H1 (cell line): ENCODE measurements around the gene FA2H. TPM values are rescaled to one million over a fixed set of nuclear protein-coding genes. Genes with fewer than 3 reads are reported as not detected.
"Not testable (repeated sequence)": the region's sequence is repeated elsewhere in the genome, so short reads cannot be mapped to it uniquely, and the experiment has no call there.

Experiments used
- CTCF ChIA-PET: fragments of 300-600 bp; sonication (Branson Sonifier 250); formaldehyde crosslinking; loops from one replicate; lab custom pipeline; 2021; ENCODE audit not compliant: partially characterized antibody; lab: Charles Lee
- POLR2A ChIA-PET: fragments of 300-600 bp; sonication (Branson Sonifier 250); formaldehyde crosslinking; loops from one replicate; lab custom pipeline; 2021; ENCODE audit warnings: inconsistent platforms; ENCODE audit not compliant: partially characterized antibody; lab: Charles Lee
- DNase-seq, 2 experiments: peaks; one replicate each; pipeline versions ENCODE4 v3.0.0 to v3.0.0-alpha.2; 2010 to 2022; ENCODE audit warnings: low spot score in 2 of 2, low read depth in 1 of 2, mixed read lengths in 1 of 2
- FAIRE-seq: peaks from 2 replicates; lab custom pipeline; 2011; peaks lifted over from hg19 to GRCh38; lab: Jason Lieb, UNC
- H2AFZ ChIP-seq: 2 replicates; pipeline ENCODE4 v1.8.1; 2012; ENCODE audit warnings: low read length, inconsistent platforms
- H2AK5ac ChIP-seq: 2 replicates; pipeline ENCODE4 v1.6.1; 2013; ENCODE audit warnings: low read depth, low read length
- H2BK120ac ChIP-seq: replicated peaks from 2 replicates; pipeline ENCODE3; 2013; ENCODE audit warnings: low read depth, low read length, inconsistent platforms
- H2BK12ac ChIP-seq: 2 replicates; pipeline ENCODE4 v1.6.1; 2013; ENCODE audit warnings: low read depth, low read length
- H2BK15ac ChIP-seq: 2 replicates; pipeline ENCODE4 v1.6.1; 2013; ENCODE audit warnings: low read length
- H2BK20ac ChIP-seq: 2 replicates; pipeline ENCODE4 v1.6.1; 2013; ENCODE audit warnings: low read length
- H2BK5ac ChIP-seq: 2 replicates; pipeline ENCODE4 v1.6.1; 2013; ENCODE audit warnings: low read depth, low read length
- H3K14ac ChIP-seq: 2 replicates; pipeline ENCODE4 v1.6.1; 2013; ENCODE audit warnings: inconsistent platforms; ENCODE audit not compliant: insufficient read length
- H3K18ac ChIP-seq: 2 replicates; pipeline ENCODE4 v1.6.1; 2013; ENCODE audit warnings: low read length; ENCODE audit errors: extremely low read depth
- H3K23ac ChIP-seq: 2 replicates; pipeline ENCODE4 v1.6.1; 2013; ENCODE audit warnings: inconsistent platforms; ENCODE audit not compliant: insufficient read length
- H3K23me2 ChIP-seq: 2 replicates; pipeline ENCODE4 v1.6.1; 2013; ENCODE audit warnings: low read depth, low read length
- H3K27ac ChIP-seq: 2 replicates; pipeline ENCODE4 v1.6.1; 2011; ENCODE audit warnings: low read depth, low read length, inconsistent platforms
- H3K27me3 ChIP-seq, 4 experiments: replicated peaks in 1 of 4; 1 replicate in 1 of 4; 2 replicates in 3 of 4; pipeline versions ENCODE4 v1.6.1 to v1.8.1; 2011 to 2013; ENCODE audit warnings: low read length in 3 of 4, mild to moderate bottlenecking in 3 of 4, inconsistent platforms in 2 of 4, mixed read lengths in 2 of 4, moderate library complexity in 1 of 4; ENCODE audit not compliant: control insufficient read depth in 3 of 4, insufficient read depth in 3 of 4; ENCODE audit errors: extremely low read depth in 1 of 4
- H3K36me3 ChIP-seq, 4 experiments: 2 replicates each; pipeline versions ENCODE4 v1.6.1 to v1.8.1; 2011 to 2013; ENCODE audit warnings: mild to moderate bottlenecking in 4 of 4, low read length in 3 of 4, moderate library complexity in 2 of 4, control low read depth in 1 of 4, inconsistent platforms in 1 of 4; ENCODE audit not compliant: insufficient read depth in 4 of 4, control insufficient read depth in 2 of 4
- H3K4ac ChIP-seq: replicated peaks from 2 replicates; pipeline ENCODE3; 2013; ENCODE audit warnings: low read length, low read depth, mixed read lengths, inconsistent platforms; ENCODE audit not compliant: insufficient read length
- H3K4me1 ChIP-seq, 4 experiments: replicated peaks in 1 of 4; 1 replicate in 1 of 4; 2 replicates in 3 of 4; pipeline versions ENCODE4 v1.6.1 to v1.8.1; 2011 to 2013; ENCODE audit warnings: low read length in 3 of 4, inconsistent platforms in 2 of 4, mixed read lengths in 1 of 4; ENCODE audit not compliant: insufficient read depth in 4 of 4, control insufficient read depth in 3 of 4
- H3K4me2 ChIP-seq, 2 experiments: 2 replicates each; pipeline versions ENCODE4 v1.6.1 to v1.8.1; 2011 to 2013; ENCODE audit warnings: low read depth in 2 of 2, low read length in 2 of 2, control low read depth in 1 of 2, inconsistent platforms in 1 of 2, mild to moderate bottlenecking in 1 of 2; ENCODE audit not compliant: insufficient read depth in 1 of 2
- H3K4me3 ChIP-seq, 4 experiments: fragments of 200-600, 300-600 bp in 1 of 4; sonication (generic), shearing (Covaris generic), sonication (Bioruptor Twin) in 1 of 4; 2 replicates each; pipeline versions ENCODE4 v1.5.1 to v1.8.1; 2011 to 2016; ENCODE audit warnings: low read length in 4 of 4, low read depth in 3 of 4, control low read depth in 2 of 4, inconsistent platforms in 2 of 4, mild to moderate bottlenecking in 2 of 4, mixed read lengths in 1 of 4, moderate library complexity in 1 of 4; ENCODE audit not compliant: insufficient read depth in 2 of 4; ENCODE audit errors: extremely low read depth in 1 of 4
- H3K56ac ChIP-seq: replicated peaks from 2 replicates; pipeline ENCODE3; 2013; ENCODE audit warnings: low read depth, mild to moderate bottlenecking, mixed read lengths, low read length, inconsistent platforms; ENCODE audit not compliant: insufficient read length
- H3K79me1 ChIP-seq: 2 replicates; pipeline ENCODE4 v1.6.1; 2013; ENCODE audit warnings: low read depth, low read length, control low read depth
- H3K79me2 ChIP-seq, 2 experiments: 2 replicates each; pipeline versions ENCODE4 v1.6.1 to v1.8.1; 2012 to 2013; ENCODE audit warnings: low read length in 2 of 2, mild to moderate bottlenecking in 2 of 2, inconsistent platforms in 1 of 2; ENCODE audit not compliant: insufficient read depth in 2 of 2, control insufficient read depth in 1 of 2
- H3K9ac ChIP-seq, 4 experiments: replicated peaks in 1 of 4; 1 replicate in 1 of 4; 2 replicates in 3 of 4; pipeline versions ENCODE4 v1.6.1 to v1.8.1; 2011 to 2013; ENCODE audit warnings: low read depth in 3 of 4, low read length in 3 of 4, control low read depth in 2 of 4, mild to moderate bottlenecking in 2 of 4, moderate library complexity in 2 of 4, inconsistent platforms in 1 of 4; ENCODE audit errors: extremely low read depth in 1 of 4
- H3K9me3 ChIP-seq, 2 experiments: 2 replicates each; pipeline versions ENCODE4 v1.6.1 to v1.8.1; 2012 to 2013; ENCODE audit warnings: mild to moderate bottlenecking in 2 of 2, moderate library complexity in 2 of 2, control low read depth in 1 of 2, inconsistent platforms in 1 of 2, low read depth in 1 of 2, low read length in 1 of 2, mixed read lengths in 1 of 2; ENCODE audit not compliant: insufficient read depth in 2 of 2
- H4K20me1 ChIP-seq, 2 experiments: replicated peaks in 1 of 2; 2 replicates each; pipeline versions ENCODE3 to v1.8.1; 2011 to 2013; ENCODE audit warnings: inconsistent platforms in 2 of 2, low read length in 2 of 2, mild to moderate bottlenecking in 1 of 2; ENCODE audit not compliant: insufficient read depth in 2 of 2, control insufficient read depth in 1 of 2
- H4K5ac ChIP-seq: 2 replicates; pipeline ENCODE4 v1.6.1; 2013; ENCODE audit warnings: low read length, low read depth, mixed read lengths, inconsistent platforms; ENCODE audit not compliant: insufficient read length
- H4K8ac ChIP-seq: 2 replicates; pipeline ENCODE4 v1.8.0; 2013; ENCODE audit warnings: mild to moderate bottlenecking, moderate library complexity, low read length, inconsistent platforms; ENCODE audit not compliant: insufficient read depth; ENCODE audit errors: extremely low read depth
- H4K91ac ChIP-seq: replicated peaks from 2 replicates; pipeline ENCODE3; 2013; ENCODE audit warnings: low read length, mixed read lengths, inconsistent platforms; ENCODE audit not compliant: insufficient read length
- WGBS, 2 experiments: shearing (Covaris generic) in 1 of 2; methylation state at CpG; one replicate each; pipeline versions ENCODE4 v1.1.6 to v1.1.7; 2013 to 2015; ENCODE audit warnings: low lambda C conversion rate in 2 of 2, mixed read lengths in 2 of 2, inconsistent platforms in 1 of 2, low coverage in 1 of 2, missing lambda C conversion rate in 1 of 2; ENCODE audit not compliant: insufficient replicate concordance in 2 of 2, insufficient coverage in 1 of 2, insufficient read length in 1 of 2; ENCODE audit errors: extremely low coverage in 1 of 2, missing lambda C conversion rate in 1 of 2; 5-methylcytosine and 5-hydroxymethylcytosine counted together
- polyA plus RNA-seq, 7 experiments: library from polyadenylated mRNA; depleted of rRNA in 3 of 7; stranded (reverse) in 5 of 7; unstranded in 2 of 7; fragments of >200 nt in 5 of 7; fragments of 200-250 nt in 2 of 7; gene quantifications; 1 replicate in 5 of 7; 2 replicates in 1 of 7; 4 replicates in 1 of 7; pipeline versions ENCODE4 v1.2.1 to v1.2.3, GENCODE V29; 2011 to 2013; ENCODE audit warnings: missing spikeins in 2 of 7, mixed read lengths in 2 of 7
- total RNA-seq: library from RNA; stranded (reverse); fragmentation: NEBNext Ultra II Directional; extraction: Animal tissue kit (Norgen Biotek cat#: 25700); gene quantifications from 2 replicates; pipeline ENCODE4 v1.2.1, GENCODE V29; 2021

FA2H gene
- total and polyA plus RNA-seq, 2 of the 8 experiments (the other 6 are each of a cell fraction or from before 2014, with no cell fraction given) = 2.1 to 2.5 TPM

GRCh38 chr16:74722156-74722555 lies 52.5 kb downstream of the FA2H start:
- H3K4ac ChIP-seq, H3K79me2 ChIP-seq, H3K4me1 ChIP-seq, H2BK20ac ChIP-seq, H3K9ac ChIP-seq, H2AFZ ChIP-seq, H3K27me3 ChIP-seq, H4K5ac ChIP-seq, H3K56ac ChIP-seq, H2BK12ac ChIP-seq, H3K9me3 ChIP-seq, H2BK5ac ChIP-seq, H4K8ac ChIP-seq, H3K4me2 ChIP-seq, H3K36me3 ChIP-seq, H3K23ac ChIP-seq, H2BK120ac ChIP-seq, H3K27ac ChIP-seq, H3K4me3 ChIP-seq, FAIRE-seq, H3K14ac ChIP-seq, H3K79me1 ChIP-seq, H2AK5ac ChIP-seq, H4K91ac ChIP-seq, H3K23me2 ChIP-seq, DNase-seq, H4K20me1 ChIP-seq, H2BK15ac ChIP-seq, H3K18ac ChIP-seq: not testable (repeated sequence)
- ChIA-PET POLR2A (interaction anchor here (0.9 kb wide), 1 partner anchor 12 kb away, joined by 3 read pairs; no protein-coding TSS in a partner anchor), CTCF (interaction anchor here (1.2 to 32.9 kb wide), 4 partner anchors 2 to 140 kb away, joined by 4 to 576 read pairs (median 292); no protein-coding TSS in a partner anchor)
- WGBS, 2 experiments = 96% methylated on average over 2 of the region's 2 CpGs; no CpG with 5 or more reads in 1 of the 2 experiments
